DMS114 treated with DMSO at 0.1 percent for 48 hours (cell line): ENCODE data around the gene ZNF460.
"Not testable (repeated sequence)": the region's sequence is repeated elsewhere in the genome, so short reads cannot be mapped to it uniquely, and the experiment has no call there.

ENCODE experiments used
- DNase-seq: peaks from one replicate; lab custom pipeline; 2025; ENCODE audit not compliant: unreplicated experiment; lab: John Stamatoyannopoulos, UW

Gene ZNF460

GRCh38 chr19:57280165-57280961, at the start of gene ZNF460:
Gene ZNF460, plus strand, starts transcription at chr19:57280485. Its CDS starts 322 bp downstream, at chr19:57280807.
- DNase-seq: peak; percentile 94

GRCh38 chr19:57231686-57232085, 48.6 kb upstream of the ZNF460 start:
- no peak for DNase-seq

GRCh38 chr19:57233207-57233606, 47.1 kb upstream of the ZNF460 start:
- no peak for DNase-seq

GRCh38 chr19:57239982-57240310, 40.3 kb upstream of the ZNF460 start:
- no peak for DNase-seq

GRCh38 chr19:57240311-57241090, 39.8 kb upstream of the ZNF460 start, which contains the start of gene ZNF805:
Gene ZNF805, plus strand, starts transcription at chr19:57240632. Its CDS starts 260 bp downstream, at chr19:57240892.
- DNase-seq: peak; percentile 87

GRCh38 chr19:57241176-57241575, 39.1 kb upstream of the ZNF460 start:
- DNase-seq: no peak

- no peak for DNase-seq
These were observed 37.5 kb upstream of the ZNF460 start for GRCh38 chr19:57242821-57243220.

- DNase-seq: no peak
These were observed 35.8 kb upstream of the ZNF460 start for GRCh38 chr19:57244513-57244912.

GRCh38 chr19:57245066-57245465, 35.2 kb upstream of the ZNF460 start:
- no peak for DNase-seq

GRCh38 chr19:57245959-57246358, 34.3 kb upstream of the ZNF460 start:
- no peak for DNase-seq

- no peak for DNase-seq
These were observed 31.6 kb upstream of the ZNF460 start for GRCh38 chr19:57248646-57249045.

- DNase-seq: no peak
These were observed 31.0 kb upstream of the ZNF460 start for GRCh38 chr19:57249329-57249728.

- DNase-seq: not testable (repeated sequence)
These were observed 26.5 kb upstream of the ZNF460 start for GRCh38 chr19:57253767-57254166.

- DNase-seq: no peak
These were observed 18.2 kb upstream of the ZNF460 start for GRCh38 chr19:57262044-57262443.

- no peak for DNase-seq
These were observed 17.0 kb upstream of the ZNF460 start for GRCh38 chr19:57263244-57263741.

GRCh38 chr19:57267291-57267690, 13.0 kb upstream of the ZNF460 start:
- DNase-seq: no peak

- no peak for DNase-seq
These were observed 10.6 kb upstream of the ZNF460 start for GRCh38 chr19:57269515-57270250.

GRCh38 chr19:57271280-57271679, 9.0 kb upstream of the ZNF460 start:
- DNase-seq: no peak

GRCh38 chr19:57273014-57273413, 7.3 kb upstream of the ZNF460 start:
- DNase-seq: no peak

- no peak for DNase-seq
These were observed 3.9 kb upstream of the ZNF460 start for GRCh38 chr19:57276430-57276829.

- DNase-seq: not testable (repeated sequence)
These were observed 1.8 kb upstream of the ZNF460 start for GRCh38 chr19:57278481-57278880.
